HepG2 (cell line): ENCODE results near the gene MORC4. TPM values are rescaled to one million over a fixed set of nuclear protein-coding genes. Genes with fewer than 3 reads are reported as not detected.

Experiments
- ATF7 ChIP-seq, 2 experiments: fragments of 450-650 bp in 1 of 2; sonication (generic) in 1 of 2; formaldehyde crosslinking in 1 of 2; IDR thresholded peaks; 2 replicates each; pipeline versions ENCODE4 v1.4.0 to v1.6.1; 2016 to 2020; ENCODE audit warnings: antibody characterized with exemption in 1 of 2, mild to moderate bottlenecking in 1 of 2, missing genetic modification reagents in 1 of 2
- CENPT ChIP-seq: sonication (generic); formaldehyde crosslinking; IDR thresholded peaks from 2 replicates; pipeline ENCODE4 v1.8.0; 2022; ENCODE audit warnings: low read depth, mild to moderate bottlenecking, moderate library complexity, missing genetic modification reagents
- MATR3 ChIP-seq: sonication (generic); formaldehyde crosslinking; IDR thresholded peaks from 2 replicates; pipeline ENCODE4 v1.4.0; 2020; ENCODE audit warnings: missing genetic modification reagents
- MED1 ChIP-seq: sonication (generic); formaldehyde crosslinking; IDR thresholded peaks from 2 replicates; pipeline ENCODE4 v1.4.0; 2020; ENCODE audit warnings: missing genetic modification reagents
- MTA3 ChIP-seq: sonication (generic); formaldehyde crosslinking; IDR thresholded peaks from 2 replicates; pipeline ENCODE4 v1.4.0; 2020; ENCODE audit warnings: missing genetic modification reagents
- NCOR1 ChIP-seq: fragments of 200-600 bp; sonication (generic); IDR thresholded peaks from 2 replicates; pipeline ENCODE4 v1.7.0; 2017; ENCODE audit warnings: antibody characterized with exemption, low read length, borderline replicate concordance
- NRL ChIP-seq: sonication (generic); formaldehyde crosslinking; IDR thresholded peaks from 2 replicates; pipeline ENCODE4 v1.5.0; 2020; ENCODE audit warnings: missing genetic modification reagents, mild to moderate bottlenecking, moderate library complexity, borderline replicate concordance
- PITX1 ChIP-seq: sonication (generic); formaldehyde crosslinking; IDR thresholded peaks from 2 replicates; pipeline ENCODE4 v1.5.1; 2020; ENCODE audit warnings: mild to moderate bottlenecking, missing genetic modification reagents
- PRDM4 ChIP-seq: sonication (generic); formaldehyde crosslinking; IDR thresholded peaks from 2 replicates; pipeline ENCODE4 v1.9.0; 2021; ENCODE audit warnings: missing genetic modification reagents, borderline replicate concordance
- PRPF4 ChIP-seq: fragments of 200-400 bp; formaldehyde crosslinking; IDR thresholded peaks from 2 replicates; pipeline ENCODE4 v1.6.1; 2016; ENCODE audit warnings: low read length, low read depth; ENCODE audit not compliant: poor library complexity, severe bottlenecking
- RXRB ChIP-seq: IDR thresholded peaks from 2 replicates; pipeline ENCODE4 v1.6.1; 2016; ENCODE audit warnings: borderline replicate concordance, missing genetic modification reagents, missing compliant biosample characterization
- SNRNP70 ChIP-seq: fragments of 200-400 bp; formaldehyde crosslinking; IDR thresholded peaks from 2 replicates; pipeline ENCODE4 v1.6.1; 2017; ENCODE audit warnings: mild to moderate bottlenecking, low read depth, low read length, moderate library complexity
- WIZ ChIP-seq: sonication (generic); formaldehyde crosslinking; IDR thresholded peaks from 2 replicates; pipeline ENCODE4 v1.5.1; 2020; ENCODE audit warnings: mild to moderate bottlenecking, missing genetic modification reagents
- ZBTB26 ChIP-seq: IDR thresholded peaks from 2 replicates; pipeline ENCODE4 v1.6.1; 2016; ENCODE audit warnings: missing compliant biosample characterization, missing genetic modification reagents, borderline replicate concordance
- ZFP90 ChIP-seq: sonication (generic); formaldehyde crosslinking; IDR thresholded peaks from 2 replicates; pipeline ENCODE4 v1.8.0; 2022; ENCODE audit warnings: missing genetic modification reagents, mild to moderate bottlenecking, inconsistent platforms, borderline replicate concordance
- ZFX ChIP-seq: sonication (generic); formaldehyde crosslinking; IDR thresholded peaks from 2 replicates; pipeline ENCODE4 v1.4.0; 2020; ENCODE audit warnings: mild to moderate bottlenecking, low read depth, missing genetic modification reagents, moderate library complexity
- ZNF225 ChIP-seq: sonication (generic); formaldehyde crosslinking; IDR thresholded peaks from 2 replicates; pipeline ENCODE4 v1.4.0; 2020; ENCODE audit warnings: mild to moderate bottlenecking, missing genetic modification reagents
- ZNF766 ChIP-seq: sonication (generic); formaldehyde crosslinking; IDR thresholded peaks from 2 replicates; pipeline ENCODE4 v1.5.0; 2020; ENCODE audit warnings: missing genetic modification reagents, borderline replicate concordance
- ZNF768 ChIP-seq: sonication (generic); formaldehyde crosslinking; IDR thresholded peaks from 2 replicates; pipeline ENCODE4 v1.4.0; 2020; ENCODE audit warnings: missing genetic modification reagents
- polyA plus RNA-seq, 8 experiments: library from polyadenylated mRNA; depleted of rRNA in 3 of 8; stranded (reverse) in 7 of 8; unstranded in 1 of 8; fragments of >200 nt; fragmentation: Illumina TruSeq in 4 of 8; extraction: Trizol in 4 of 8; gene quantifications; 2 replicates each; pipeline versions ENCODE4 v1.2.1 to v1.2.3, GENCODE V29; 2011 to 2016; ENCODE audit warnings: low read depth in 4 of 8, missing spikeins in 1 of 8, mixed read lengths in 1 of 8; ENCODE audit not compliant: insufficient read depth in 1 of 8
- total RNA-seq, 5 experiments: library from RNA; depleted of rRNA; stranded (reverse); fragments of >200 nt; fragmentation: Illumina TruSeq; extraction: Trizol; gene quantifications; 2 replicates each; pipeline ENCODE4 v1.2.3, GENCODE V29; 2016; ENCODE audit warnings: low read depth in 1 of 5

The MORC4 gene
- total and polyA plus RNA-seq, 2 of the 13 experiments (the other 11 are each of a cell fraction or from before 2014, with no cell fraction given) = 7.3 to 17.6 TPM

GRCh38 chrX:106902684-106903083 is 97.3 kb downstream of the MORC4 start (continued):
- TF ChIP-seq PRDM4 (CRISPR knock-in tag) = no peak
- no peak for TF ChIP-seq CENPT (CRISPR knock-in tag)
- TF ChIP-seq ZNF225 (CRISPR knock-in tag) = no peak
- no peak for TF ChIP-seq ZFP90 (CRISPR knock-in tag)
- no peak for TF ChIP-seq WIZ (CRISPR knock-in tag)
- TF ChIP-seq ZNF768 (CRISPR knock-in tag) = no peak
- 0 out of 2 replicates have a peak, but pooled peaks have one; percentile 26 for TF ChIP-seq NCOR1
- TF ChIP-seq RXRB (CRISPR knock-in tag) = no peak
- no peak; the same call in 1 of the 2 replicates for TF ChIP-seq ZFX (CRISPR knock-in tag)
- peak; percentile 31; the same call in 1 of the 2 replicates for TF ChIP-seq PITX1 (CRISPR knock-in tag)
- no peak for TF ChIP-seq MATR3
- no peak for TF ChIP-seq ATF7 (IDR thresholded peaks at IDR 0.05)
- TF ChIP-seq ATF7 (CRISPR knock-in tag; IDR thresholded peaks at IDR 0.05) = no peak
- TF ChIP-seq PRPF4 = peak; percentile 88
- TF ChIP-seq SNRNP70 = no peak
- no peak for TF ChIP-seq ZBTB26 (CRISPR knock-in tag)
- TF ChIP-seq NRL (CRISPR knock-in tag) = no peak
- TF ChIP-seq MTA3 (CRISPR knock-in tag) = no peak
- TF ChIP-seq MED1 (CRISPR knock-in tag) = no peak
- no peak for TF ChIP-seq ZNF766
